ENCODE data around the gene NPHP4. TPM values are rescaled to one million over a fixed set of nuclear protein-coding genes. Genes with fewer than 3 reads are reported as not detected.

The NPHP4 gene
- total RNA-seq, 4 donors from 2014 or later, result 1.1 to 10.4 (median 1.8) TPM

- in situ Hi-C loops (cut with MboI; ENCODE audit: low sequenced_read_pairs in 4 of 4) (loop anchor here in 2 of 4 donors (25.0 kb wide), 1 partner anchor 409 kb away; no protein-coding TSS in a partner anchor), intact Hi-C loops (cut with DNase I; ENCODE audit: low total_unique reads) (no loop called here)
- no peak for ATAC-seq
- H3K27ac ChIP-seq, result no peak overlapping the region
- no peaks in the 10 kb centered on the region for H3K4me1 ChIP-seq
- no peak overlapping the region for H3K4me3 ChIP-seq
- TF ChIP-seq, protein P1, sequence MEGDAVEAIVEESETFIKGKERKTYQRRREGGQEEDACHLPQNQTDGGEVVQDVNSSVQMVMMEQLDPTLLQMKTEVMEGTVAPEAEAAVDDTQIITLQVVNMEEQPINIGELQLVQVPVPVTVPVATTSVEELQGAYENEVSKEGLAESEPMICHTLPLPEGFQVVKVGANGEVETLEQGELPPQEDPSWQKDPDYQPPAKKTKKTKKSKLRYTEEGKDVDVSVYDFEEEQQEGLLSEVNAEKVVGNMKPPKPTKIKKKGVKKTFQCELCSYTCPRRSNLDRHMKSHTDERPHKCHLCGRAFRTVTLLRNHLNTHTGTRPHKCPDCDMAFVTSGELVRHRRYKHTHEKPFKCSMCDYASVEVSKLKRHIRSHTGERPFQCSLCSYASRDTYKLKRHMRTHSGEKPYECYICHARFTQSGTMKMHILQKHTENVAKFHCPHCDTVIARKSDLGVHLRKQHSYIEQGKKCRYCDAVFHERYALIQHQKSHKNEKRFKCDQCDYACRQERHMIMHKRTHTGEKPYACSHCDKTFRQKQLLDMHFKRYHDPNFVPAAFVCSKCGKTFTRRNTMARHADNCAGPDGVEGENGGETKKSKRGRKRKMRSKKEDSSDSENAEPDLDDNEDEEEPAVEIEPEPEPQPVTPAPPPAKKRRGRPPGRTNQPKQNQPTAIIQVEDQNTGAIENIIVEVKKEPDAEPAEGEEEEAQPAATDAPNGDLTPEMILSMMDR (IDR thresholded peaks at IDR 0.05 in 4 of 5, conservative IDR thresholded peaks at IDR 0.05 in 1 of 5), result no peak
- no peak for TF ChIP-seq POLR2A (IDR thresholded peaks at IDR 0.05)
- H3K36me3 ChIP-seq, result no peaks in the 10 kb centered on the region
- no peaks in the 10 kb centered on the region for H3K27me3 ChIP-seq
- no peak for DNase-seq
- H3K9me3 ChIP-seq, result no peaks in the 10 kb centered on the region
Measured at GRCh38 chr1:5921671-5922070, 70.6 kb downstream of the NPHP4 start.

DNA sequence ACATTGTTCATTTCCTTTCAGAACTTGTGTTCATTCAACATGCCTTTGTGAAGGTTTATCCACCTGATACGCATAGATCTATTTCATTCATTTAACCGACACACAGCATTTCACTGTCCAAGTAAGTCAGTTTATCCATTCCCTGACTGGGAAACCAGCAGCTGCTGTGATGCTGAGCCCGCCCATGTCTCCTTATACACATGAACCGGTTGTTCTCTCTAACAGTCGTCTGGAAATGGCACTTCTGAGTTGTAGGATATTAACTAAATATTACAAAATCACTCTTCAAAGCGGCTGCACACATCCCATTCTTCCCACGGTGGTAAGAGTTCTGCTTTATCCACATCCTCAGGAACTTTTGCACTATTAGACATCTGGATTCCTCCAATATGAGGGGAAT, 71.1 kb downstream of the NPHP4 start:
- Histone ChIP-seq H3K27me3 (no peaks in the 10 kb centered on the region), H3K9me3 (no peaks in the 10 kb centered on the region), H3K27ac (no peak overlapping the region), H3K4me1 (no peaks in the 10 kb centered on the region), H3K4me3 (no peak overlapping the region), H3K36me3 (no peaks in the 10 kb centered on the region)
- intact Hi-C loops (cut with DNase I; ENCODE audit: low total_unique reads) (no loop called here), in situ Hi-C loops (cut with MboI; ENCODE audit: low sequenced_read_pairs in 4 of 4) (loop anchor here in 2 of 4 donors (25.0 kb wide), 1 partner anchor 409 kb away; no protein-coding TSS in a partner anchor)
- DNase-seq (no peak), ATAC-seq (no peak)
- no peak for TF ChIP-seq POLR2A (IDR thresholded peaks at IDR 0.05)
- TF ChIP-seq, protein P1 (IDR thresholded peaks at IDR 0.05 in 4 of 5, conservative IDR thresholded peaks at IDR 0.05 in 1 of 5), result no peak

DNA sequence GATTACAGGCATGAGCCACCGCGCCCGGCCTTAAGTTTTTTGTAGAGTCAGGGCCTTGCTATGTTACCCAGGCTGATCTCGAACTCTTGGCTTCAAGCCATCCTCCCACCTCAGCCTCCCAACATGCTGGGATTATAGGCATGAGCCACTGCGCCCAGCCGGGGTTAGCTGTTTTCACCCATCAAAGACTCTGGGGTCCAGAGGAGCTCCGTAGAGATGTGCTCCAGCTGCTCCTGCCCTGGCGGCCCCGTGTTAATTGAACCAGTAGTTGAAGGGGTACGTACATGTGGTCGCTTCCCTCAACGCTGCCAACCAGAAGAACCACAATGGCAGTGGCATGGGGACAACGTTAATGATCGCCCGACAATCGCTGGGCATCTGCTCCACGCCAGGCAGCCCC, 72.0 kb downstream of the NPHP4 start:
- no peak for DNase-seq
- in situ Hi-C loops (cut with MboI; ENCODE audit: low sequenced_read_pairs in 4 of 4), result loop anchor here in 2 of 4 donors (25.0 kb wide), 1 partner anchor 408 kb away; no protein-coding TSS in a partner anchor

DNA sequence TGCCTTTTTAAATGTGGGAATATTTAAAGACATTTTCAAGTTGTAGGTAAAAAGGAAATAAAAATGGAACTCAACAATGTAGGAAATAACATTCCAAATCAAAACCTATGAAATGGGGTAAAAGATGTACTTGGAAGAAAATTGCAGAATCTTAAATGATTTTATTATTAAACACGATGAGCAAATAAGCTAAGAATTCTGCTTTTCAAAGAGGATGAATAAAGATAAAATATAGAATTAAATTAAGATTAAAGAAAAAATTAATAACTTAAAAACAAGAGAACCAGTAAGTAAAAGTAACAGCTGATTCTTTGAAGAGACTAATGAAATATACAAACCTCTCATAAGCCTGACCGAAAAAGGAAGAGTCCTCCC, 74.0 kb downstream of the NPHP4 start:
- intact Hi-C loops (cut with DNase I; ENCODE audit: low total_unique reads) (loop anchor here (5.0 kb wide), 1 partner anchor 406 kb away; no protein-coding TSS in a partner anchor), in situ Hi-C loops (cut with MboI; ENCODE audit: low sequenced_read_pairs in 4 of 4) (loop anchor here in 2 of 4 donors (25.0 kb wide), 1 partner anchor 406 kb away; no protein-coding TSS in a partner anchor)
- H3K36me3 ChIP-seq, result no peaks in the 10 kb centered on the region
- TF ChIP-seq POLR2A (IDR thresholded peaks at IDR 0.05), result no peak
- TF ChIP-seq, protein P1 (IDR thresholded peaks at IDR 0.05 in 4 of 5, conservative IDR thresholded peaks at IDR 0.05 in 1 of 5), result no peak
- no peaks in the 10 kb centered on the region for H3K27me3 ChIP-seq
- H3K27ac ChIP-seq, result no peak overlapping the region
- no peak for ATAC-seq
- H3K4me1 ChIP-seq, result no peaks in the 10 kb centered on the region
- H3K4me3 ChIP-seq, result no peak overlapping the region
- no peaks in the 10 kb centered on the region for H3K9me3 ChIP-seq
- no peak for DNase-seq

More for the DNA sequence above, 72.0 kb downstream of the NPHP4 start:
- no peak for ATAC-seq
- Histone ChIP-seq H3K4me1 (no peaks in the 10 kb centered on the region), H3K27ac (no peak overlapping the region), H3K27me3 (no peaks in the 10 kb centered on the region), H3K9me3 (no peaks in the 10 kb centered on the region), H3K4me3 (no peak overlapping the region), H3K36me3 (no peaks in the 10 kb centered on the region)
- TF ChIP-seq POLR2A (IDR thresholded peaks at IDR 0.05), result no peak
- TF ChIP-seq, protein P1 (IDR thresholded peaks at IDR 0.05 in 4 of 5, conservative IDR thresholded peaks at IDR 0.05 in 1 of 5), result no peak
- intact Hi-C loops (cut with DNase I; ENCODE audit: low total_unique reads), result no loop called here
